Measurements from ENCODE around the gene HPSE2. TPM values are rescaled to one million over a fixed set of nuclear protein-coding genes. Genes with fewer than 3 reads are reported as not detected.

HPSE2 gene
- total RNA-seq, 1 experiment from 2014 or later = not detected

- no peak for DNase-seq (ENCODE audit: low spot score)
Observed at GRCh38 chr10:98415731-98416119, 819.9 kb downstream of the HPSE2 start.

- peak; percentile 94 for DNase-seq (ENCODE audit: low spot score)
Observed at GRCh38 chr10:98414932-98415730, 820.5 kb downstream of the HPSE2 start, which contains the start of gene PYROXD2. TSS of gene PYROXD2 (minus strand) at chr10:98415182. CDS start at chr10:98415135, 47 bp downstream.

GRCh38 chr10:98414578-98414931 is 821.1 kb downstream of the HPSE2 start:
- DNase-seq (ENCODE audit: low spot score) = no peak

GRCh38 chr10:98411768-98412167 is 823.9 kb downstream of the HPSE2 start:
- DNase-seq (ENCODE audit: low spot score) = no peak

GRCh38 chr10:98411166-98411565 is 824.5 kb downstream of the HPSE2 start:
- DNase-seq (ENCODE audit: low spot score) = no peak

GRCh38 chr10:98410759-98411158 is 824.9 kb downstream of the HPSE2 start:
- no peak for DNase-seq (ENCODE audit: low spot score)

- no peak for DNase-seq (ENCODE audit: low spot score)
Observed at GRCh38 chr10:98410135-98410743, 825.4 kb downstream of the HPSE2 start.

GRCh38 chr10:98408799-98409198 is 826.9 kb downstream of the HPSE2 start:
- no peak for DNase-seq (ENCODE audit: low spot score)

- DNase-seq (ENCODE audit: low spot score) = no peak
Observed at GRCh38 chr10:98407744-98408241, 827.9 kb downstream of the HPSE2 start.

Other genes starting within 250 kb of the HPSE2 start
- not detected in 2 replicates for gene CNNM1, start 93.5 kb upstream of the HPSE2 start, total RNA-seq (2014; rRNA removed; shearing (Covaris generic))
- gene GOT1, start 194.8 kb upstream of the HPSE2 start, total RNA-seq (2014; rRNA removed; shearing (Covaris generic)) = 33.6 and 35.4 TPM in 2 replicates

Data from A172 (cell line).